GM12878 (cell line): ENCODE results near the gene SRSF12. TPM values are rescaled to one million over a fixed set of nuclear protein-coding genes. Genes with fewer than 3 reads are reported as not detected.

Experiments used
- ASH2L ChIP-seq: fragments of 300-600, 200-600 bp; sonication (generic); IDR thresholded peaks from 2 replicates; pipeline ENCODE4 v1.6.1; 2017; ENCODE audit warnings: low read depth, mild to moderate bottlenecking, borderline replicate concordance
- ATF2 ChIP-seq: IDR thresholded peaks from 2 replicates; pipeline ENCODE4 v1.6.1; 2012; ENCODE audit warnings: low read length, inconsistent platforms
- ATF7 ChIP-seq: fragments of 450-650 bp; IDR thresholded peaks from 2 replicates; pipeline ENCODE4 v1.6.1; 2016; ENCODE audit warnings: low read depth, mild to moderate bottlenecking
- CTCF ChIP-seq, 3 experiments: IDR thresholded peaks in 2 of 3; conservative IDR thresholded peaks in 1 of 3; 2 replicates each; pipeline ENCODE4 v1.5.1; 2011; ENCODE audit warnings: low read depth in 3 of 3, low read length in 3 of 3, mild to moderate bottlenecking in 3 of 3, control low read depth in 2 of 3, moderate library complexity in 2 of 3, inconsistent platforms in 1 of 3, mixed read lengths in 1 of 3; ENCODE audit not compliant: control insufficient read depth in 2 of 3, insufficient read depth in 1 of 3; ENCODE audit errors: extremely low read depth in 1 of 3
- EZH2 ChIP-seq: IDR thresholded peaks from 2 replicates; pipeline ENCODE4 v1.6.1; 2012; ENCODE audit warnings: low read depth, mild to moderate bottlenecking, control low read depth, inconsistent platforms, low read length, borderline replicate concordance; ENCODE audit not compliant: control insufficient read depth
- HCFC1 ChIP-seq: fragments of 150-350 bp; IDR thresholded peaks from 2 replicates; pipeline ENCODE4 v1.6.1; 2014; ENCODE audit warnings: low read length
- IKZF1 ChIP-seq: fragments of 450-650 bp; conservative IDR thresholded peaks from 2 replicates; pipeline ENCODE4 v1.6.1; 2017; ENCODE audit warnings: antibody characterized with exemption, mild to moderate bottlenecking
- IKZF2 ChIP-seq, 2 experiments: fragments of 450-650 bp; IDR thresholded peaks; 2 replicates each; pipeline ENCODE4 v1.6.1; 2017; ENCODE audit warnings: mild to moderate bottlenecking in 2 of 2, moderate library complexity in 2 of 2
- JUND ChIP-seq: IDR thresholded peaks from 2 replicates; pipeline ENCODE4 v1.6.1; 2012; ENCODE audit warnings: low read depth, mild to moderate bottlenecking, low read length, improper control_type of control experiment, moderate library complexity
- RAD51 ChIP-seq: fragments of 450-650 bp; IDR thresholded peaks from 2 replicates; pipeline ENCODE4 v1.6.1; 2016; ENCODE audit warnings: moderate library complexity, mild to moderate bottlenecking, inconsistent platforms
- SIN3A ChIP-seq: IDR thresholded peaks from 2 replicates; pipeline ENCODE4 v1.6.1; 2012; ENCODE audit warnings: low read depth, low read length, improper control_type of control experiment
- SIX5 ChIP-seq: IDR thresholded peaks from 2 replicates; pipeline ENCODE4 v1.6.1; 2011; ENCODE audit warnings: mild to moderate bottlenecking, low read depth, low read length, moderate library complexity; ENCODE audit not compliant: severe bottlenecking
- ZNF24 ChIP-seq: fragments of 450-650 bp; IDR thresholded peaks from 2 replicates; pipeline ENCODE4 v1.6.1; 2017; ENCODE audit warnings: antibody characterized with exemption, mild to moderate bottlenecking
- polyA plus RNA-seq, 11 experiments: library from polyadenylated mRNA; depleted of rRNA in 4 of 11; unstranded in 6 of 11; stranded (reverse) in 5 of 11; fragments of >200 nt; fragmentation: Nextera tagmentation in 4 of 11; fragmentation: Illumina TruSeq in 1 of 11; extraction: Ambion mirVana in 4 of 11; extraction: Trizol in 1 of 11; gene quantifications; 1 replicate in 1 of 11; 2 replicates in 10 of 11; pipeline versions ENCODE4 v1.2.1 to v1.2.3, GENCODE V29; 2011 to 2016; ENCODE audit warnings: inconsistent platforms in 2 of 11, missing spikeins in 2 of 11, low read depth in 1 of 11
- total RNA-seq, 4 experiments: library from RNA; depleted of rRNA in 3 of 4; stranded (reverse); fragments of >200 nt in 3 of 4; fragmentation: Illumina TruSeq in 1 of 4; extraction: Trizol in 1 of 4; gene quantifications; 2 replicates each; pipeline versions ENCODE4 v1.2.1 to v1.2.3, GENCODE V29; 2013 to 2021
- TF ChIP-seq, protein P1 (sequence below): IDR thresholded peaks from 2 replicates; pipeline ENCODE4 v1.6.1; 2012; ENCODE audit warnings: low read depth, low read length, improper control_type of control experiment
- TF ChIP-seq, protein P2 (sequence below): IDR thresholded peaks from 2 replicates; pipeline ENCODE4 v1.6.1; 2011; ENCODE audit warnings: low read depth, mild to moderate bottlenecking, low read length, moderate library complexity, borderline replicate concordance; ENCODE audit errors: extremely low read depth
- TF ChIP-seq, protein P3 (sequence below): fragments of 150-350 bp; IDR thresholded peaks from 2 replicates; pipeline ENCODE4 v1.6.1; 2016; ENCODE audit warnings: low read depth, low read length
- TF ChIP-seq, protein P4 (sequence below): fragments of 450-650 bp; IDR thresholded peaks from 2 replicates; pipeline ENCODE4 v1.6.1; 2018; ENCODE audit warnings: mild to moderate bottlenecking, low read depth, moderate library complexity; ENCODE audit not compliant: partially characterized antibody

SRSF12 gene
- total and polyA plus RNA-seq, 10 of the 15 experiments (the other 5 are each of a cell fraction or from before 2014, with no cell fraction given) = 0.03 to 0.23 TPM; not detected in 8

DNA sequence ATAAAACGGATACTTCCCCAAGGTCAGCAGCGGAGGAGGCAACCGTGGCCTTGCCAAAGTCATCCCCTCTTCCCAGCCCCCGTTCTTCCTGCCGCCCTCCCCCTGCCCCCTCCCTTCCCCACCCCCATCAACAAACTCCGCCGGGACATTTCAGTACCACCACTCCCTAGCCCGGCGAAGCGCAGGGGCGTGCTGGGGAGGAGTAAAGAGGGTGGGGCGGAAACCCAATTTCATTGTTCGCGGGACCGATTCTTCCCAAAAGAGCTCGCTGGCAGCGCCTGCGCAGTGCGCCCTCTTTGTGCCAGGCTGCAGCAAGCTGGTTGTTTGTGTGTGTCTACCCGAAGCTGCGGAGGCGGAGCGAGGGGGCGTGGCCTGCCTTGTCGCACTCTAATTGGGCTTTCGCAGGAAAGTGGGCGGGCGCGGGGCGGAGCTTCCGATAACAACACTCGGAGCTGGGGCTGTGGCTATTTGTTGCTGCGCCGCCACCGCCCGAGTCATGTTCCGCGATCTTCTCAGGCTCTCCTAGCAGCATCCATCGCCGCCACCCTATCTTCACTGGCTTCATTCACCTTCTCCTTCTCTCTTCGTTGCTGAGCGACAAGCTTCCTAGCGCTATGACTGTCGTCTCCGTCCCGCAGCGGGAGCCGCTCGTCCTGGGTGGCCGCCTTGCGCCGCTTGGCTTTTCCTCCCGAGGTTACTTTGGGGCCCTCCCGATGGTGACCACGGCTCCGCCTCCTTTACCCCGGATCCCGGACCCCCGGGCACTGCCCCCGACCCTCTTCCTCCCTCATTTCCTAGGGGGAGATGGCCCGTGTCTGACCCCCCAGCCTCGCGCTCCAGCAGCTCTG is 37.4 kb downstream of the SRSF12 start, which contains the start of gene PNRC1 (continued):
- no peak for TF ChIP-seq CTCF (IDR thresholded peaks at IDR 0.05 in 2 of 3, conservative IDR thresholded peaks at IDR 0.05 in 1 of 3; ENCODE audit: control insufficient read depth in 2 of 3, extremely low read depth in 1 of 3, insufficient read depth in 1 of 3, low read depth in 3 of 3, low read length in 3 of 3)
- TF ChIP-seq HCFC1 = peak; percentile 36; the same call in 1 of the 2 replicates
- TF ChIP-seq, protein P1, sequence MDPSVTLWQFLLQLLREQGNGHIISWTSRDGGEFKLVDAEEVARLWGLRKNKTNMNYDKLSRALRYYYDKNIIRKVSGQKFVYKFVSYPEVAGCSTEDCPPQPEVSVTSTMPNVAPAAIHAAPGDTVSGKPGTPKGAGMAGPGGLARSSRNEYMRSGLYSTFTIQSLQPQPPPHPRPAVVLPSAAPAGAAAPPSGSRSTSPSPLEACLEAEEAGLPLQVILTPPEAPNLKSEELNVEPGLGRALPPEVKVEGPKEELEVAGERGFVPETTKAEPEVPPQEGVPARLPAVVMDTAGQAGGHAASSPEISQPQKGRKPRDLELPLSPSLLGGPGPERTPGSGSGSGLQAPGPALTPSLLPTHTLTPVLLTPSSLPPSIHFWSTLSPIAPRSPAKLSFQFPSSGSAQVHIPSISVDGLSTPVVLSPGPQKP = no peak
- TF ChIP-seq, protein P2, sequence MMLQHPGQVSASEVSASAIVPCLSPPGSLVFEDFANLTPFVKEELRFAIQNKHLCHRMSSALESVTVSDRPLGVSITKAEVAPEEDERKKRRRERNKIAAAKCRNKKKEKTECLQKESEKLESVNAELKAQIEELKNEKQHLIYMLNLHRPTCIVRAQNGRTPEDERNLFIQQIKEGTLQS = no peak
- peak; percentile 35; the same call in 1 of the 2 replicates for TF ChIP-seq ATF7
- no peak for TF ChIP-seq ASH2L
- TF ChIP-seq ZNF24 = no peak
- TF ChIP-seq, protein P3, sequence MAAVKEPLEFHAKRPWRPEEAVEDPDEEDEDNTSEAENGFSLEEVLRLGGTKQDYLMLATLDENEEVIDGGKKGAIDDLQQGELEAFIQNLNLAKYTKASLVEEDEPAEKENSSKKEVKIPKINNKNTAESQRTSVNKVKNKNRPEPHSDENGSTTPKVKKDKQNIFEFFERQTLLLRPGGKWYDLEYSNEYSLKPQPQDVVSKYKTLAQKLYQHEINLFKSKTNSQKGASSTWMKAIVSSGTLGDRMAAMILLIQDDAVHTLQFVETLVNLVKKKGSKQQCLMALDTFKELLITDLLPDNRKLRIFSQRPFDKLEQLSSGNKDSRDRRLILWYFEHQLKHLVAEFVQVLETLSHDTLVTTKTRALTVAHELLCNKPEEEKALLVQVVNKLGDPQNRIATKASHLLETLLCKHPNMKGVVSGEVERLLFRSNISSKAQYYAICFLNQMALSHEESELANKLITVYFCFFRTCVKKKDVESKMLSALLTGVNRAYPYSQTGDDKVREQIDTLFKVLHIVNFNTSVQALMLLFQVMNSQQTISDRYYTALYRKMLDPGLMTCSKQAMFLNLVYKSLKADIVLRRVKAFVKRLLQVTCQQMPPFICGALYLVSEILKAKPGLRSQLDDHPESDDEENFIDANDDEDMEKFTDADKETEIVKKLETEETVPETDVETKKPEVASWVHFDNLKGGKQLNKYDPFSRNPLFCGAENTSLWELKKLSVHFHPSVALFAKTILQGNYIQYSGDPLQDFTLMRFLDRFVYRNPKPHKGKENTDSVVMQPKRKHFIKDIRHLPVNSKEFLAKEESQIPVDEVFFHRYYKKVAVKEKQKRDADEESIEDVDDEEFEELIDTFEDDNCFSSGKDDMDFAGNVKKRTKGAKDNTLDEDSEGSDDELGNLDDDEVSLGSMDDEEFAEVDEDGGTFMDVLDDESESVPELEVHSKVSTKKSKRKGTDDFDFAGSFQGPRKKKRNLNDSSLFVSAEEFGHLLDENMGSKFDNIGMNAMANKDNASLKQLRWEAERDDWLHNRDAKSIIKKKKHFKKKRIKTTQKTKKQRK = no peak
- TF ChIP-seq IKZF2 (IDR thresholded peaks at IDR 0.05) = no peak
- no peak for TF ChIP-seq EZH2
- no peak for TF ChIP-seq JUND
- no peak for TF ChIP-seq SIX5
- peak; percentile 63; the same call in 1 of the 2 replicates for TF ChIP-seq SIN3A
- peak; percentile 35; the same call in 1 of the 2 replicates for TF ChIP-seq IKZF1
- TF ChIP-seq RAD51 = no peak
- TF ChIP-seq, protein P4, sequence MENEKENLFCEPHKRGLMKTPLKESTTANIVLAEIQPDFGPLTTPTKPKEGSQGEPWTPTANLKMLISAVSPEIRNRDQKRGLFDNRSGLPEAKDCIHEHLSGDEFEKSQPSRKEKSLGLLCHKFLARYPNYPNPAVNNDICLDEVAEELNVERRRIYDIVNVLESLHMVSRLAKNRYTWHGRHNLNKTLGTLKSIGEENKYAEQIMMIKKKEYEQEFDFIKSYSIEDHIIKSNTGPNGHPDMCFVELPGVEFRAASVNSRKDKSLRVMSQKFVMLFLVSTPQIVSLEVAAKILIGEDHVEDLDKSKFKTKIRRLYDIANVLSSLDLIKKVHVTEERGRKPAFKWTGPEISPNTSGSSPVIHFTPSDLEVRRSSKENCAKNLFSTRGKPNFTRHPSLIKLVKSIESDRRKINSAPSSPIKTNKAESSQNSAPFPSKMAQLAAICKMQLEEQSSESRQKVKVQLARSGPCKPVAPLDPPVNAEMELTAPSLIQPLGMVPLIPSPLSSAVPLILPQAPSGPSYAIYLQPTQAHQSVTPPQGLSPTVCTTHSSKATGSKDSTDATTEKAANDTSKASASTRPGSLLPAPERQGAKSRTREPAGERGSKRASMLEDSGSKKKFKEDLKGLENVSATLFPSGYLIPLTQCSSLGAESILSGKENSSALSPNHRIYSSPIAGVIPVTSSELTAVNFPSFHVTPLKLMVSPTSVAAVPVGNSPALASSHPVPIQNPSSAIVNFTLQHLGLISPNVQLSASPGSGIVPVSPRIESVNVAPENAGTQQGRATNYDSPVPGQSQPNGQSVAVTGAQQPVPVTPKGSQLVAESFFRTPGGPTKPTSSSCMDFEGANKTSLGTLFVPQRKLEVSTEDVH = no peak
- no peak for TF ChIP-seq ATF2
